ENCODE results near the gene JMJD4. TPM values are rescaled to one million over a fixed set of nuclear protein-coding genes. Genes with fewer than 3 reads are reported as not detected.

Gene JMJD4
- total and polyA plus RNA-seq, 2 donors (not counting 3 experiments of a cell fraction or from before 2014, with no cell fraction given), result 17.3 to 31.2 TPM

DNA sequence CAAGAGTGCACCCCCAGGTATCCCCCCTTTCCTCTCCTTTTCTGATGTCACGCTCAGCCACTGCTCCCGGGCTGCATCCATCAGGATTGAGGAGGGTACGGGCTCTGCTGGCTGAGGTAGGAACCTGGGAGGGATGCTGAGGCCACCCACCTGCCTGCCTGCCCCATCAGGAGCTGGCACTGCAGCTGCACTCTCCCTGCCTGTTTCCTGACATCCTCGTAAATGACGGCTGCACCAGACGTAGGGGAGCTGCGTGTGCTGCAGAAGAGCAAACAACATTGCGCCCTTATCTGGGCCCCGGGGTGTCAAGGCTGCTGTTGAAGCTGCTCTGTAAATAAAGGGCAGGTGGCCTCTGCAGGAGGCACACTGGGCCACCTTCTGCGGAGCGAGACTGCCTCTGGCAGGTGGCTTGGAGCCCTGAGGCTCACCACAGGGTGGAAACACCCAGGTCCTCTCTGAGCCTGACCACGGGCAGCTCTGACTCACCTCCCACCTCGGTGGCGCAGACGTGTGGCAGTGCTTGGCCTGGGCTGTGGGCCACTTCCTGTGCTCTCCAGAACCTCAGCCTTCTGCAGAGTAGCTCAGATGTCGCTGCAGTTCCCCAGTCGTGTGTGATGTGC, 31.0 kb upstream of the JMJD4 start:
- ChIA-PET POLR2A (no interaction called here), CTCF (interaction anchor here (1.2 to 1.6 kb wide), 2 partner anchors 179 to 187 kb away, joined by 3 to 6 read pairs; no protein-coding TSS in a partner anchor)
- no TSS peak for BruUV-seq (replicated peaks)
- Histone ChIP-seq H3K79me2 (ENCODE audit: control insufficient read depth, insufficient read depth, low read length) (no peaks in the 10 kb centered on the region), H3K4me2 (ENCODE audit: insufficient read depth, low read length) (no peak overlapping the region), H3K4me1 (ENCODE audit: control insufficient read depth, extremely low read depth, insufficient read depth, low read length) (peaks cover 4% of the 10 kb centered on the region), H3K27ac (ENCODE audit: insufficient read depth, low read depth, low read length) (no peak overlapping the region), H4K20me1 (replicated peaks; ENCODE audit: control insufficient read depth, extremely low read depth, insufficient read depth, low read length) (no peaks in the 10 kb centered on the region), H3K9me1 (replicated peaks; ENCODE audit: control insufficient read depth, extremely low read depth, insufficient read depth, low read length) (no peaks in the 10 kb centered on the region), H2AFZ (ENCODE audit: low read depth, low read length) (no peak overlapping the region), H3K27me3 (ENCODE audit: control insufficient read depth in 2 of 2, insufficient read depth in 2 of 2, low read length in 2 of 2) (no peaks in the 10 kb centered on the region), H3K9ac (replicated peaks; ENCODE audit: extremely low read depth, insufficient read depth, low read length) (no peak overlapping the region), H3K4me3 (replicated peaks in 1 of 3; ENCODE audit: insufficient read depth in 1 of 3, low read depth in 1 of 3, low read length in 3 of 3) (no peak overlapping the region), H3K36me3 (ENCODE audit: control insufficient read depth in 2 of 2, extremely low read depth in 1 of 2, insufficient read depth in 2 of 2, low read length in 2 of 2) (peaks cover 0 to 25% of the 10 kb centered on the region in 2 experiments), H3K9me3 (replicated peaks; ENCODE audit: control insufficient read depth, insufficient read depth, low read length) (no peaks in the 10 kb centered on the region)
- dilution Hi-C loops (cut with MboI; ENCODE audit: extremely low pct_ligation_motif_present, low sequenced_read_pairs) (no loop called here), intact Hi-C loops (cut with micrococcal nuclease) (no loop called here)
- DNase-seq (ENCODE audit: low read depth, low spot score) (no peak), FAIRE-seq (no peak)
- no peak for TF ChIP-seq CTCF (IDR thresholded peaks at IDR 0.05; ENCODE audit: extremely low read depth in 1 of 2, insufficient read depth in 1 of 2, low read depth in 1 of 2, low read length in 2 of 2)
- TF ChIP-seq FOS (IDR thresholded peaks at IDR 0.05; ENCODE audit: borderline replicate concordance, insufficient read depth, low read length), result no peak
- TF ChIP-seq EZH2 (IDR thresholded peaks at IDR 0.05; ENCODE audit: borderline replicate concordance, low read depth, low read length, severe bottlenecking), result no peak
- no peak for TF ChIP-seq POLR2A (IDR thresholded peaks at IDR 0.05; ENCODE audit: low read depth, low read length)
- TF ChIP-seq MAX (IDR thresholded peaks at IDR 0.05; ENCODE audit: insufficient read depth, insufficient read length), result no peak
- no peak for TF ChIP-seq POLR2AphosphoS5 (IDR thresholded peaks at IDR 0.05; ENCODE audit: insufficient read depth, low read depth, low read length)
- TF ChIP-seq JUN (IDR thresholded peaks at IDR 0.05; ENCODE audit: borderline replicate concordance, insufficient read depth, insufficient read length, low read depth), result no peak
- no peak for TF ChIP-seq MYC (IDR thresholded peaks at IDR 0.05; ENCODE audit: low read depth, low read length)
- TF ChIP-seq GATA2 (IDR thresholded peaks at IDR 0.05; ENCODE audit: insufficient read depth, insufficient read length, low read depth, low read length), result no peak

Data from endothelial cell of umbilical vein (primary cell).